GM18909 (cell line): Measurements from ENCODE around the gene LTB.
"Not testable (repeated sequence)": the region's sequence is repeated elsewhere in the genome, so short reads cannot be mapped to it uniquely, and the experiment has no call there.

Experiments used
- ATAC-seq: cut with Tn5 transposase; IDR thresholded peaks from one replicate; pipeline ENCODE4 v1.9.1; 2021; ENCODE audit warnings: mild to moderate bottlenecking; ENCODE audit not compliant: unreplicated experiment, poor library complexity

Gene LTB

GRCh38 chr6:31609519-31610406, 27.5 kb upstream of the LTB start:
- no peak for ATAC-seq

GRCh38 chr6:31607317-31607716, 25.1 kb upstream of the LTB start:
- no peak for ATAC-seq

GRCh38 chr6:31597006-31597405, 14.8 kb upstream of the LTB start:
- ATAC-seq, result no peak

- ATAC-seq, result no peak
Measured at GRCh38 chr6:31592396-31592771, 10.2 kb upstream of the LTB start.

GRCh38 chr6:31590691-31591090, 8.5 kb upstream of the LTB start:
- not testable (repeated sequence) for ATAC-seq

GRCh38 chr6:31588871-31589650, 6.8 kb upstream of the LTB start:
- ATAC-seq, result no peak

- no peak for ATAC-seq
Measured at GRCh38 chr6:31587791-31588777, 5.9 kb upstream of the LTB start.

GRCh38 chr6:31586599-31587281, 4.5 kb upstream of the LTB start:
- no peak for ATAC-seq

- no peak for ATAC-seq
Measured at GRCh38 chr6:31586008-31586407, 3.8 kb upstream of the LTB start, which contains the start of gene LST1. LST1 (plus strand) TSS chr6:31586277; CDS start chr6:31587300, 1,023 bp downstream.

GRCh38 chr6:31585491-31585890, 3.3 kb upstream of the LTB start:
- ATAC-seq, result no peak

- no peak for ATAC-seq
Measured at GRCh38 chr6:31581434-31582229, 592 bp downstream of the LTB start.

GRCh38 chr6:31580807-31581433, 1.3 kb downstream of the LTB start:
- ATAC-seq, result peak; percentile 68

- ATAC-seq, result no peak
Measured at GRCh38 chr6:31580438-31580740, 1.8 kb downstream of the LTB start.

GRCh38 chr6:31579546-31580437, 2.4 kb downstream of the LTB start:
- ATAC-seq, result no peak

- no peak for ATAC-seq
Measured at GRCh38 chr6:31579119-31579505, 3.1 kb downstream of the LTB start.

- no peak for ATAC-seq
Measured at GRCh38 chr6:31578184-31579118, 3.8 kb downstream of the LTB start.

GRCh38 chr6:31577579-31577966, 4.7 kb downstream of the LTB start:
- no peak for ATAC-seq
